ENCODE data around the gene NOTCH1.

DNA sequence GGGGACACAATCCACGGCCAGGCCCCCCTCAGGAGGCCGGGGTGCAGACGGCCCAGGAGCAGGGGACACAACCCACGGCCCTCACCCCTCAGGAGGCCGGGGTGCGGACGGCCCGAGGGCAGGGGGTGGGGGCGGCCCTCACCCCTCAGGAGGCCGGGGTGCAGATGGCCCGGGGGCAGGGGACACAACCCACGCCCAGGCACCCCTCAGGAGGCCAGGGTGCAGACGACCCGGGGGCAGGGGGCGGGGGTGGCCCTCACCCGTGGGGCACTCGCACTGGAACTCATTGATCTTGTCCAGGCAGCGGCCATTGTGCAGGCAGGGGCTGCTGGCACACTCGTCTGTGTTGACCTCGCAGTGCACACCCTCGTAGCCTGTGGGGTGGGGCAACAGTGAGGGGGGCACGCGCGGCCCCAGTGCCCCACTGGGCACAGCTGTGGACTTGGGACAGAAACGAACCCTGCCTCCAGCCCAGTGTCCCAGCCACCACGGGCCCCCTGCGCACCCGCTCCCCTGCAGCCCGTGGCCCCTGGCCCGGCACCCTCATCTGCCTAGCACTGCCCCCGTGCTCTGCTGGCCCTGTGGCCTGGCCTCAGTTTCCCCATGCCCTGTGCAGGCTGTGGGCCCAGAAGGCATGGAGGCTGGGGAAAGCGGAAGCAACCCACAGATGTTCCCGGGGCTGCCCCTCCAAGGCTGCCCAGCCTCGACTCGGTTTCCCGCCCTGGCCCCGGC is 28.7 kb downstream of the NOTCH1 start:
- no peak for TF ChIP-seq BHLHE40 (IDR thresholded peaks at IDR 0.05; ENCODE audit: low read depth, low read length)
- TF ChIP-seq, protein P1, sequence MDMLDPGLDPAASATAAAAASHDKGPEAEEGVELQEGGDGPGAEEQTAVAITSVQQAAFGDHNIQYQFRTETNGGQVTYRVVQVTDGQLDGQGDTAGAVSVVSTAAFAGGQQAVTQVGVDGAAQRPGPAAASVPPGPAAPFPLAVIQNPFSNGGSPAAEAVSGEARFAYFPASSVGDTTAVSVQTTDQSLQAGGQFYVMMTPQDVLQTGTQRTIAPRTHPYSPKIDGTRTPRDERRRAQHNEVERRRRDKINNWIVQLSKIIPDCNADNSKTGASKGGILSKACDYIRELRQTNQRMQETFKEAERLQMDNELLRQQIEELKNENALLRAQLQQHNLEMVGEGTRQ (IDR thresholded peaks at IDR 0.05; ENCODE audit: low read depth, low read length) = no peak
- TF ChIP-seq POLR2A (IDR thresholded peaks at IDR 0.05; ENCODE audit: low read depth, low read length) = no peak
- TF ChIP-seq, protein P2, sequence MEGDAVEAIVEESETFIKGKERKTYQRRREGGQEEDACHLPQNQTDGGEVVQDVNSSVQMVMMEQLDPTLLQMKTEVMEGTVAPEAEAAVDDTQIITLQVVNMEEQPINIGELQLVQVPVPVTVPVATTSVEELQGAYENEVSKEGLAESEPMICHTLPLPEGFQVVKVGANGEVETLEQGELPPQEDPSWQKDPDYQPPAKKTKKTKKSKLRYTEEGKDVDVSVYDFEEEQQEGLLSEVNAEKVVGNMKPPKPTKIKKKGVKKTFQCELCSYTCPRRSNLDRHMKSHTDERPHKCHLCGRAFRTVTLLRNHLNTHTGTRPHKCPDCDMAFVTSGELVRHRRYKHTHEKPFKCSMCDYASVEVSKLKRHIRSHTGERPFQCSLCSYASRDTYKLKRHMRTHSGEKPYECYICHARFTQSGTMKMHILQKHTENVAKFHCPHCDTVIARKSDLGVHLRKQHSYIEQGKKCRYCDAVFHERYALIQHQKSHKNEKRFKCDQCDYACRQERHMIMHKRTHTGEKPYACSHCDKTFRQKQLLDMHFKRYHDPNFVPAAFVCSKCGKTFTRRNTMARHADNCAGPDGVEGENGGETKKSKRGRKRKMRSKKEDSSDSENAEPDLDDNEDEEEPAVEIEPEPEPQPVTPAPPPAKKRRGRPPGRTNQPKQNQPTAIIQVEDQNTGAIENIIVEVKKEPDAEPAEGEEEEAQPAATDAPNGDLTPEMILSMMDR (conservative IDR thresholded peaks at IDR 0.05; ENCODE audit: low read depth, low read length) = no peak
- no peak for TF ChIP-seq CEBPB (IDR thresholded peaks at IDR 0.05; ENCODE audit: low read depth, low read length)
- no peak for TF ChIP-seq RFX5 (IDR thresholded peaks at IDR 0.05; ENCODE audit: low read depth, low read length)
- no peak for TF ChIP-seq FOS (IDR thresholded peaks at IDR 0.05; ENCODE audit: low read depth, low read length)
- no peak for TF ChIP-seq RCOR1 (IDR thresholded peaks at IDR 0.05; ENCODE audit: insufficient replicate concordance, low read length)
- no peak for TF ChIP-seq RAD21 (IDR thresholded peaks at IDR 0.05; ENCODE audit: low read length)
- TF ChIP-seq NFE2L2 (IDR thresholded peaks at IDR 0.05; ENCODE audit: low read depth, low read length) = no peak
- no peak for TF ChIP-seq MAFK (IDR thresholded peaks at IDR 0.05; ENCODE audit: low read depth, low read length)

Data from IMR-90 (cell line).